Central memory CD4-positive, alpha-beta T cell (primary cell): ENCODE data around the gene LSAMP.
"Not testable (repeated sequence)": the region's sequence is repeated elsewhere in the genome, so short reads cannot be mapped to it uniquely, and the experiment has no call there.

ENCODE experiments used
- DNase-seq: peaks from one replicate; pipeline ENCODE4 v3.0.0; 2022

Gene LSAMP

DNA sequence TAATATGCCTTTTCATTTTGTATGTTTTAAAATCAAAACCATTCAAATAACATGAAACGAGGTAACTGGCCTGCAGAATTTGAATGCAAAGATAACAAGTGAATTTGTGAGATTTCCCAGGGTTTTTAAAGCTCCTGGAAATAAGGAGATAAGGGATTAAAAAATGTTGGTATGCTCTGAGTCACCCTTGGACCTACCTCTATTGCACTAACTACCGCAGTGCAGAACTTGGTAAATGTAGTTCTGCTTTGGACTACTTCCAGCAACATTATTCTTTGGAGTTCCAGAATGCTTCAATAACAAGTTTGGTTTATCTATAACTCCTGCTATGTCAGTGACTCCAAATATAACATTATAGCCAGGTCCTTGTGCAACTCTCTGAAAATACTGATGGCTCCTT is 620.2 kb downstream of the LSAMP start:
- no peak for DNase-seq

DNA sequence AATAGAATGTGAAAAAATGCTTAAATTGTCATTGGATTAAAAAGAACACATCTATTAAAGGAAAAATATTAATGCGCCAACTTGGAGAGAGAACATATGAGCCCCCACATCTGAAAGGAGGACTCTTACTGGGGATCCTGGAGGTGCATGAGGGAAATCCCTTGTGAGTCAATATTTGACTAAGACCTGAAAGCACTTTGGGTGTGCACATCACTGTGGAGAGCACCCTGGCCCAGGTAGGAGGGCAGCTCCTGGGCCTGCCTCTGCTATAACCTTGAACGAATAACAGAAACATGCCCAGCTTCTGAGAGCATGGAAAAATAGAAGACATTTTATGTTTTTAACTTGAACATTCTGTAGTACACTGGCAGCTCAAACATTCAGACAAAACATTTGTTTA is 622.2 kb downstream of the LSAMP start:
- DNase-seq: no peak

DNA sequence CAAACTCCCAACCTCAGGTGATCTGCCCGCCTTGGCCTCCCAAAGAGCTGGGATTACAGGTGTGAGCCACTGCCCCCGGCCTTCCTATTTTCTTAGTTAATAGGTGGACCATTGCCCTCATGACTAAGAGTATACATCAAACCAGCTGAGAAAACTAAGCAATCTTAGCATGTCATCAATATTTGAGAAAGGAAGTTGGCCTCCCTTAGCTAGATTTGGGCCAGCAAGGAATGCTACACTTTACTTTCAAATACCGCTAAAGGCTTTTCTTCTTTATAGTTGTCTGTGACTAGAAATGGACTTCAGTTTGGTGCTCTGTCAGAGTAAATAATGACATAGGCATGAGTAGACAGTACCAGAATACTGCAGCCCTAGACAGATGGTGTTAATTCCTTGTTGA is 622.7 kb downstream of the LSAMP start:
- DNase-seq: no peak

DNA sequence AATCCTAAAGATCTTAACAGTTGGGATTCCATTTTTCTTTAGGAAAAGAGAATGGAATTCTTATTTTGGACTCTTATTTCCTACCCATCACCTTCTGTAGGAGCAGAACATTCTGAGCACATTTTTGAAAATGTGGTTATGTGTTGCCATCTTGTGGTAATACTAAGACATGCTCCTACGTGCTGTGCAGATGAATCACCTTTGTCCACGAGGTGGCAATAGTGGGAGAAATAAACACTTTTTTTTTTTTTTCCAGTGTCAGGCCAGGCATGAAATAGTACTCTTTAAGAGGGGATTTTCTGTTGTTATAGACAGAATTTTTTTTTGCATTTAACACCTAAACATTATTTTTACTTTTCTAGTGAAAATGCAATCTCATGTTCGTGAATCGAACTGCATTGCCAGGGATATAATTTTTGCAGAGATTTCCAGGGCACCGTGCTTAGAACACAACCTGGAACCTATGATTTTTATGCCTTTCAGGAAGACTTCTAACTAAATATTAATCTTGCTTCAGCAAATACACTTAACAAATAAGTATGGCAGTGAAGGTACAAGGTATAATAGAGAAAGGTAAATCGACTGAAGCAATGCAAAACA is 625.4 kb downstream of the LSAMP start:
- DNase-seq: peak; percentile 55

DNA sequence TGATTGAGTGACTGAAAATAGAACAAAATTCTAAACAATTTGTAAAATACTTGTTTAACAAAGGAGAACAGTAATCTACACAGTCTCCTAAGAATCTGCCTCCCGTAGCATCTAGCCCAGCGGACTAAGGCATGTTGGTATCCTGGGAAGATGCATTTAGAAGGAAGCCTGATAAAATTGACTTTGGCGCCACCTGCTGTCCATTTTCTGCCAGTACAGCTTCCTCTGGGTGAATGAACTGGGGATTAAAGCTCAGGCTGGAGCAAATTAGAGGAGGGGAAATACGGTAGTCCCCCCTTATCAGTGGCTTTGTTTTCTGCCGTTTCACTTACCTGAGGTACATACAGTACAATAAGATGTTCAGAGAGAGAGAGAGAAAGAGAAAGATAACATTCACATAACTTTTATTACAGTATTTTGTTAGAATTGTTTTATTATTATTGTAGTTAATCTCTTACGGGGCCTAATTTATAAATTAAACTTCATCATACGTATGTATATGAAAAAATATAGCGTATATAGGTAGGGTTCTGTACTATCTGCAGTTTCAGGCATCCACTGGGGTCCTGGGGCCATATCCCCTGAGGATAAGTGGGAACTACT is 630.4 kb downstream of the LSAMP start:
- DNase-seq: peak; percentile 48

DNA sequence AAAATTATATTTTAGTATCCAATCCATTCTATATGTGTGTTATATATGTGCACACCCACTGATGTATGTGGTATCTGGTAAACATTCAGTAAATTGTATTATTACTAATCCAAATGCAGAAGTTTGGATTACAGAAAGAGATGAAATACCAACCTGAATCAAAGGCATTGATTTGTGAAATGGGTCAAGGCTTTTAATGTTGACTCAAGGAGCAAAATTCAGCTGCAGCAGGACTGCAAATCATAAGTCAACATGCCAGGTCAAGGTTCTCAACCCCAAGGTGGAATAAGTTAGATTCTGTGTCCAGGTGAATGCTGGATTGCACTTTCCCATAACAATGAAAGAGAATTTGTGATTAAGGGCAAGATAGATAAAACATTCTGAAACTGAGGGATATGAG is 631.3 kb downstream of the LSAMP start:
- no peak for DNase-seq

DNA sequence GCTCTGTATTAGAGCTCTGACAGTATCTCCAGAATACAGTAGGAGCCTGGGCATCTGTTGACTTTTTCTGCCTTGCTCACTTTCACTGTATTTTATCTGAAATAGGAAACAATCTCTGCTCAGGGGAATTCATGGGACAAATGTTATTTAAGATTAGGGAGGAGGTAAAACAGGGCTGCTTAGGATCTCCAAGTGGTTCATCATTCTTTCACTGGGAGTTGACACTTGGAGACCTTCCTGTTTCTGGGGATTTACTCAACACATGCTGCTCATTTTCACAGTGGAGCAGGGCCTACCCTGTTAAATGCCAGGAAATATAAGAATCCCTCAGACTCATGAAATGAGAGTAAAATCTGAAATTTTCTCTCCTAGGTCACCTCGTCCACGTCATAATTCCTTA is 636.5 kb downstream of the LSAMP start:
- no peak for DNase-seq

DNA sequence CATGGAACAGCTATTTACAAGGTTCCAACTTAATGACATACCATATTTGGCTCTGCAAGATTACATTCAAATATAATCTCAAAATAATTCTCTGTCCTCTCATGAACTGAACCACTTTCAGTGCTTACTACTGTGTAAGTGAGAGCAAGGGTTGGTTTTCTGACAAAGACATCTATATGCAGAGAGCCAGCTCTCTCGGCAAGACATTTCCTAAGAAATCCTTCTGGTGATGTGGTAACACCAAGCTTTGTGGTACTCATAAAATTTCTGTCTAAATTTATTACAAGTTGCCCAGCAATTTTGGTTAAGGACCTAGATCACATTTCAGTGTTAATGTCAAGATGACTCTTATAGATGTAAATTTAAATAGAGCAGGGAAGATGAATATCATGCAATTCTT is 637.0 kb downstream of the LSAMP start:
- DNase-seq: no peak

DNA sequence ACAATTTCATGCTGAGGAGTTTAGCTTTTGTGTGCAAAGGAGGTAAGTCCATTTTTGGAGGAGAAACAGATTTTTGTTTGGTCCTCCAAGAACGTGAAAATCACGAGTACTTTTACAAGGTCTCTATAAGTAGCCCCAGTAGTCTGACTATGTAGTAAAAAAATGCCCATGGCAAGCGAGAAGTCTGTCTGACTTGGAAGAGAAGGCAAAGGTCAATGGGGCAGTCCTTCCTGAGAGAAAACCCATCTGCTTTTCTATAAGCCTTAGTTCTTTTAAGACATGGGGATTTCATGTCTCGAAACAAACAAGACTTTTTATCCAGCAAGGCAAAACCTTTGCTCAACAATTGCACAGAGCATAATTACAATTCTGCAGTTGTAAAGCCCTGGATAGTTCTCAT is 638.8 kb downstream of the LSAMP start:
- no peak for DNase-seq

DNA sequence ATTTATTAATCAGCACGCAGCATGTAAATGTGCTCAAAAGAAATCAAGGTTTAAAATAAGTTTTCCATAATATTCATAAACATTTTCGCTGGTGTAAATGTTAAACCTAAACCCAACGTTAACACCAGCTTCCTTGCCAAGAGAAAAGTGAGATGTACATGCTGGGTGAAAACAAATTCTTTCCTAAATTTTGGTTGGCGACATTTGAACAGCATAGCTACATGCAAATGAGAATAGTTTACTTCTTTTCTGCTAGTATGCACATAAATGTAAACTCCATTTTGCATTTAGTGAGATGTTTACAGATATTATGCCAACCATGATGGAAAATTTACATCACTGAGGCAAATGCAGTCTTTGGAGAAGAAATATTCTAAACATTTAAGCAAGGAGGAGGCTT is 639.8 kb downstream of the LSAMP start:
- no peak for DNase-seq

DNA sequence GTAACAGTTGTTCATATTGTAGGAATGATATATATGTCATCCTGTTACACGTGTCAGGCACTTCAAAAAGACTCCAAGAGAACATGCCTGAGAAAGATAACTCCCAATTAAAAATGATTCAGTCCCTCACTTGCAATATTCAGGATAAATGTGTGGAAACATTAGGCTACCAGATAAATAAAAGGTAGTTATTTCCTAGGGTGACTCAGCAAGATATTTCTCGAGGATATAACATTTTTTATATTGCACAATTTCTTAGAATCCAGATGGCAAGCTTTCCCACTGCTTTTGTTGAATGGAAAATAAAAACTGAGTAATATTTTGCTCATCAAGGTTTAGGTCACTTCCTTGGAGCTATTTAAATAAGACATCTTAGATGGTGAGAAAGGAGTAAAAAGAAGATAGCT is 640.6 kb downstream of the LSAMP start:
- DNase-seq: no peak

DNA sequence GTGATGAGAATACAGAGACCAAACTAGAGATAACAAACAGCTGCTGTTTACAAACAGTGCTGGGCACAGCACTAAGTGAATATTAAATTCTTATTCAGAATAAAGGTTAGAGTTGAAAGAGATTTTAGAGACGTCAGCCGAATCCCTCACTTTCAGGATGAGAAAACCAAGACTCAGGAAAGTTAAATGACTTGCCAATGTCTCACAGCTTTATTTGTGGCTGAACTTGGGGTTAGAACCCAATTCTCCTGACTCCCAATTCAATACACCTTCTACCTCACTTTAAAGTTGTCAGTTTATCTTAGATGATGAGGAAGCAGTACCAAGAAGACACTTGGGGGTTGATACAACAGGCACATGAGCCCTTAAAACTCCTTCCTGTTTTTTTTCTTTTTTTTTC is 641.1 kb downstream of the LSAMP start:
- no peak for DNase-seq

DNA sequence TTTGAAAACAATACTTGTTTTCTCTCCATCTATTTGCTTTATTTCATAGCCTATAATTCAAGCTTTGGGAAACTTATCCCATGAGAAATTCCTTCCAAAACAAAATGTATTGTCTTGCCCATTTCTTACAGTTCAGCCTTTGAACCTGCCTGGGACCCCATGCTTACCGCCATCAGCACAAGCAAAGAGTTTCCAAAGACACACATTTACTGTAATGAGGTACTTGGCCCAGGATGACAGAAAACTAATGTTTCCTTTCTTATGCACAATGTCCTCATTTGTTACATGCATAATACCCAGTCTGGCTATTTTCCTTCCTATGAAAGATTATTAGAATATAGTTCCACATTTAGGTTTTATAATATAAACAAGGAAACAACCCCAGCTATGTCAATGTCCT is 641.6 kb downstream of the LSAMP start:
- DNase-seq: no peak

DNA sequence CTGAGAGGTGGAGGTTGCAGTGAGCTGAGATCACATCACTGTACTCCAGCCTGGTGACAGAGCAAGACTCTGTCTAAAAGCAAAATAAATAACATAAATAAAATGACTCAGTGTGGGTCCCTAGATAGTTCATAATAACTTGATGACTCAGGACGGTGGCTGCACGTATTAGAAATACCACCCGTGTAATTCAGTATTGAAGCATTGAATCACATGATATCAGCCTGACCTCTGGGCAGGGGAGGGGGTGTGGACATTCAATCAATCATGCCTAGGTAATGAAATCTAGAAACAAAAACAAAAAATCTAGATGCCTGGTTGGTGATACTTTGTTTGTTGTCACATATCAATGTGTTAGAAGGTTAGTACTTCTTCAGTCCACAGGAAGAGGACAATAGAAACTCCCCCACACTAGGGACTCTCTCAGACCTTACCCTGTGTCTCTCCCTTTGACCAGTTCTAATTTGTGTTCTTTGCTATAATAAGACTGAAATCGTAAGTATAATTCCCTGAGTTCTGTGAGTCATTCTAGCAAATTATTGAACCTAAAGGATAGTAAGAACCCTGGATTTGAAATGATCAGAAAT is 644.7 kb downstream of the LSAMP start:
- DNase-seq: no peak

DNA sequence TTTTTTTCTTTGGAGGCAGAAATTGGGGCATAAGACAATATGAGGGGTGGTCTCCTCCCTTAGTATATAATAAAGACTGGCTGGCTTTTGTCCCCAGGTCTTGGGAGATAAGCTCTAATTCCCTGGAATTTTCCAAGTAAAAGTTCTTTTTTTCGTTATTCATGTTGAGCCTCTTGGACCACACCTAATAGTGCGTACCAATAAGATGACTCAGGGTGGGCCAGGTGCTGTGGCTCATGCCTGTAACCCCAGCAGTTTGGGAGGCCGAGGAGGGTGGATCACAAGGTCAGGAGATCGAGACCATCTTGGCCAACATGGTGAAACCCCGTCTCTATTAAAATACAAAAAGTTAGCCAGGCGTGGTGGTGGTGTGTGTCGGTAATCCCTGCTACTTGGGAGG is 645.2 kb downstream of the LSAMP start:
- DNase-seq: not testable (repeated sequence)

DNA sequence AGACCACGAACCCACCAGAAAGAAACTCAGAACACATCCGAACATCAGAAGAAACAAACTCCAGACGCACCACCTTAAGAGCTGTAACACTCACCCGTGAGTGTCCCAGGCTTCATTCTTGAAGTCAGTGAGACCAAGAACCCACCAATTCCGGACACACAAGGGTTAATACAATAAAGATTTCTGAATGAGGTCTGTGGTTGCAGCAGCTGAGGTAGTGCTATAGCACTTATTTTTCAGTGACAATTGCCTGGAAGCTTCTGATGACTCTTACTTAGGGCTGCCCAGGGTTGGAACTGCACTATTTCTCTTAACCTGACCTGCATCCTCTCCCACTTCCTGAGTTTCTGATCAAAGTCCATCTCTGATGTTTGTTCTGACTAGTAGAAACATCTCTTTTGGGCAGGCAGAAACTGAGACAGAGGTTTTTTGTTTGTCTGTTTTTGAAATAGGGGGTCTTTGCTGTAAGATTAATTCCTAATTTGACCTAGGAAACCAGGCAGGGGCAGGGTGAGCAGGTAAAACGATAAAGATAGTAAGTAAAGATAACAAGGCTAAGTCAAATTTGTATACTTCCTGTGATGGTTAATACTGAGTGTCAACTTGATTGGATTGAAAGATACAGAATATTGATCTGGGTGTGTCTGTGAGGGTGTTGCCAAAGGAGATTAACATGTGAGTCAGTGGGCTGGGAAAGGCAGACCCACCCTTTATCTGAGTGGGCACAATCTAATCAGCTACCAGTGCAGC is 652.9 kb downstream of the LSAMP start:
- peak; percentile 53 for DNase-seq

DNA sequence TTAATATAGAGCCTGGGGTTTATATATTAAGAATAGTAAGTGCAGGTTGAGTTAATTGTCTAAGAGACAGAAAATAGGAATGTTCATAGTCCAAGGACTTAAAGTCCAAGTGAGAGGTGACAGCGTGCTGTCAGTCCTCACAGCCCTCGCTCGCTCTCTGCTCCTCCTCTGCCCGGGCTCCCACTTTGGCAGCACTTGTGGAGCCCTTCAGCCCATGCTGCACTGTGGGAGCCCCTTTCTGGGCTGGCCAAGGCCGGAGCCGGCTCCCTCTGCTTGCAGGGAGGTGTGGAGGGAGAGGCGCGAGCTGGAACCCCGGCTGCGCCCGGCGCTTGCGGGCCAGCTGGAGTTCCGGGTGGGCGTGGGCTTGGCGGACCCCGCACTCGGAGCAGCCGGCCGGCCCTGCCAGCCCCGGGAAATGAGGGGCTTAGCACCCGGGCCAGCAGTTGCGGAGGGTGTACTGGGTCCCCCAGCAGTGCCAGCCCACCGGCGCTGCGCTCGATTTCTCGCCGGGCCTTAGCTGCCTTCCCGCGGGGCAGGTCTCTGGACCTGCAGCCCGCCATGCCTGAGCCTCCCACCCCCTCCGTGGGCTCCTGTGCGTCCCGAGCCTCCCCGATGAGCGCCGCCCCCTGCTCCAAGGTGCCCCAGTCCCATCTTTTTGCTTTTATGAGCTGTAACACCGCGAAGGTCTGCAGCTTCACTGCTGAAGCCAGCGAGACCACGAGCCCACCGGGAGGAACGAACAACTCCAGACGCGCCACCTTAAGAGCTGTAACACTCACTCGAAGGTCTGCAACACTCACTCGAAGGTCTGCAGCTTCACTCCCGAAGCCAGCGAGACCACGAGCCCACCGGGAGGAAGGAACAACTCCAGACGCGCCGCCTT is 653.8 kb downstream of the LSAMP start:
- DNase-seq: not testable (repeated sequence)

DNA sequence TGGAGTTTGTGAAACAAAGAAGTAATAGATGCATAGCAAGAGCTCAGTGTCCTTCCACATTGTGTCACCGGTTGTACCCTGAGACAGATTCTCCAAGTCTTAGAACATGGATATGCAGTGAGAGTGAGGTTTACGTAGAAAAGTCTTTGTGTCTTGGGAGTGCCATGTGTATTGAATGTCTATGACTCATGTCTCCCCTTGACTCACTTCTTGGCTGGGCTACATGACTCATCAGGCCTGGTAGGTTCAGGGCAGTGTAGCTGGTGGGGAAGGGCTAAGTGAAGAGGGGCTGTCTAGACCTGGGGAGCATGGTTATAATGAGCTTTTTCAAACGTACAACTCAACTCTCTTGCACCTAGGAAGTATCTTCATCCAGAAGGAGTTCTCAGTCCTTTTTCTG is 654.5 kb downstream of the LSAMP start:
- DNase-seq: no peak

DNA sequence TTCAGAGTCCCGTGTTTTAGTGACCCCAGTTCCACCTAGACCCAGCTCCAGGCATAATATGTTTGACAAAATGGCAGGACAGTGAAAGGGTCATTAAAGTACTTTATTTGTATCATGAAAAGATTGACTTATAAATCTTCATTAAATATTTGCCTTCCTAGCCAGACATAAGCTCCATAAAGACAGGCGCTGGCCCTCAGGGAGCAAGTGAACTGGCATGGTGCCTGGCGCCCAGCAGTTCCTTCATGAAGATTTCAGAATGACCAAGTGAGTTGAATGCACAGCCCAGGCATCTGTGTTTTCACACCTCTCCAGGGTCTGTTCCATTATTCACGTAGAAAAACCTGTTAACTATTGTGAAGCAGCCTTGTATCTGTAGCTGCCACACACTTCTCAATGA is 655.8 kb downstream of the LSAMP start:
- DNase-seq: no peak

DNA sequence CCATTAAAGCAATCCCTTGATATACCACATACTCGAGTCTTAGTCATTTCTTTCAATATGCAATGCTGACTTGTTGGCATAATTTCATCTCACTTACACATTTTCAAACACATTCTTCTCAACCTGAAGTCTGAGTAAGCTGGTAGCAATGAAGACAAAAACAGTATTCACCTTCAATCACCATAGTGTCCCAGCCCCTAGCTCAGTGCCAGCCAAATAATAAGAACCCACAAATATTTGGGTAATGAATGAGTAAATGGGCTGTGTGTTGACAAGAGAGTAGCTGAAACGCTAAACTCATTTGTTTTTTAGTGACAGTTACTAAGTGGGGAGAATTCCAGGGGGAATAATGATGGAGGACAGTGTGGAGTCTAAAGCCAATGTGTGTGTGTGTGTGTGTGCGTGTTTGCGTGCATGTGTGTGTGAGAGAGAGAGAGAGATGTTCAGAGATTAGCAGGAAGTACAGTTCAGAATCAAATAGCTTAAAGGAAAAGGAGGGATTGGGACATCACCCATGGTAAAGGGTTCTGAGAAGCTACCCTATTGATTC is 656.3 kb downstream of the LSAMP start:
- no peak for DNase-seq

DNA sequence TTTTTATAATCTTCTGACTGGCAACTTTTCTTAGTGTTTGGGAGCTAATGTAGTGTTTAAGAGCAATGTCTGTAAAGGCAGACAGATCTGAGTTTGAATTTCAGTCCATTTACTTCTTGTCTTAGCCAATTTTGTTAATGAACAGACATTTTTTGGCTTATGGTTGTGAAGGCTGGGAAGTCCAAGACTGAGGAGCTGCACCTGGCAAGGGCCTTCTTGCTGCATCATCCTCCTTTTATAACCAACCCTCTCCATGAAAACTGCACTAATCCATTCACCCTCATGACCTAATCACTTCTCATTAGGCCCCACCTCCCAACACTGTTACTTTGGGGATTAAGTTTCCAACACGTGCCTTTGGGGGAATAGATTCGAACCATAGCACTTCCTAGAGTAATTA is 657.5 kb downstream of the LSAMP start:
- no peak for DNase-seq

DNA sequence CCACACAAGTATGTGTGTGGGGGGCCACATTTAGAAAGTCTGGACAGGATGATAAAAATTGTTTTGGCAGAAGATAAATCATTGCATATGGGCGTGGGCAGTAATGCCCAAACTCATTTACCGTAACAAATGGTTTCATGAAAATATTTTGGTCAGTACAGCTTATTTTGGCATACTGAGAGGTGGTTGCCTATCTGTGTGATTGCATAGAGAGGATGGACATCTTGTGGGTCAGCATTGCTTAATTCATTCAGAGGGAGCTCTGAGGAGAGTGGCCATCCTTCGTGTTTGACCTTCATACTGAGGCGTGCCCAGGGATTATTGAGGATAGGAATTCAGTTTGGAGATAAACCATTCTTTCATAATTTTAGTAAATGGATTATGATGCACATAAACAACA is 659.5 kb downstream of the LSAMP start:
- DNase-seq: no peak
